K562 (cell line): ENCODE data around the gene PHYKPL. TPM values are rescaled to one million over a fixed set of nuclear protein-coding genes. Genes with fewer than 3 reads are reported as not detected.

Source experiments
- ATAC-seq: fragments of 200-7000 bp; cut with Tn5 transposase; 3 replicates; pipeline ENCODE4 v1.9.1; 2020; ENCODE audit warnings: moderate library complexity
- BruUV-seq: library from RNA; stranded (reverse); fragments of 400-500 nt; replicated peaks from 2 replicates; lab custom pipeline; 2021; lab: Mats Ljungman, UMichigan
- CTCF ChIA-PET: fragments of 300-600 bp; formaldehyde crosslinking; extraction: SDS; loops from one replicate; lab custom pipeline; 2021; ENCODE audit warnings: low intra/inter-chr PET ratio; lab: Yijun Ruan, JAX
- POLR2A ChIA-PET: fragments of 300-600, 350-650 bp; sonication (Branson Sonifier 250); formaldehyde crosslinking; extraction: SDS; loops from one replicate; lab custom pipeline; 2021; ENCODE audit warnings: antibody characterized with exemption, inconsistent platforms; lab: Yijun Ruan, JAX
- DNase-seq, 4 experiments: peaks; one replicate each; pipeline versions ENCODE4 v3.0.0 to v3.0.0-alpha.2; 2011 to 2018; ENCODE audit warnings: low spot score in 3 of 4, mixed read lengths in 3 of 4; ENCODE audit errors: extremely low read depth in 1 of 4
- FAIRE-seq: peaks from 2 replicates; lab custom pipeline; 2011; peaks lifted over from hg19 to GRCh38; lab: Jason Lieb, UNC
- H2AFZ ChIP-seq: 2 replicates; pipeline ENCODE4 v1.6.0; 2011; ENCODE audit warnings: low read depth, low read length, control low read depth, inconsistent platforms
- H3K27ac ChIP-seq: fragments of 200-600 bp; 3 replicates; pipeline ENCODE4 v1.8.0; 2011; ENCODE audit warnings: low read depth, mild to moderate bottlenecking, control low read depth, inconsistent platforms, low read length, moderate library complexity, mixed read lengths; ENCODE audit errors: extremely low read depth
- H3K27me3 ChIP-seq, 2 experiments: fragments of 300-600 bp in 1 of 2; 2 replicates in 1 of 2; 3 replicates in 1 of 2; pipeline versions ENCODE4 v1.6.0 to v1.8.0; 2011; ENCODE audit warnings: inconsistent platforms in 2 of 2, low read length in 2 of 2, mild to moderate bottlenecking in 1 of 2, mixed read lengths in 1 of 2, moderate library complexity in 1 of 2; ENCODE audit not compliant: control insufficient read depth in 2 of 2, insufficient read depth in 2 of 2
- H3K36me3 ChIP-seq: fragments of 300-600 bp; 3 replicates; pipeline ENCODE4 v1.8.0; 2011; ENCODE audit warnings: mild to moderate bottlenecking, low read length, inconsistent platforms; ENCODE audit not compliant: control insufficient read depth, insufficient read depth
- H3K4me1 ChIP-seq, 2 experiments: fragments of 200-600 bp in 1 of 2; replicated peaks in 1 of 2; 2 replicates in 1 of 2; 3 replicates in 1 of 2; pipeline versions ENCODE4 v1.5.1 to v1.8.0; 2011; ENCODE audit warnings: inconsistent platforms in 2 of 2, low read length in 2 of 2, mild to moderate bottlenecking in 1 of 2, mixed read lengths in 1 of 2, moderate library complexity in 1 of 2; ENCODE audit not compliant: control insufficient read depth in 2 of 2, insufficient read depth in 2 of 2
- H3K4me2 ChIP-seq: 2 replicates; pipeline ENCODE4 v1.6.1; 2011; ENCODE audit warnings: low read length, control low read depth, inconsistent platforms, mixed read lengths; ENCODE audit not compliant: insufficient read depth
- H3K4me3 ChIP-seq: fragments of 200-600 bp; sonication (generic), shearing (Covaris generic); 2 replicates; pipeline ENCODE4 v1.5.1; 2016; ENCODE audit warnings: control low read depth, inconsistent platforms
- H3K79me2 ChIP-seq: fragments of 200-600 bp; 3 replicates; pipeline ENCODE4 v1.8.0; 2011; ENCODE audit warnings: low read length, inconsistent platforms; ENCODE audit not compliant: control insufficient read depth, insufficient read depth
- H3K9ac ChIP-seq, 2 experiments: 2 replicates each; pipeline versions ENCODE4 v1.6.0 to v1.6.1; 2011; ENCODE audit warnings: low read depth in 2 of 2, low read length in 2 of 2, control low read depth in 1 of 2, inconsistent platforms in 1 of 2, mild to moderate bottlenecking in 1 of 2, mixed read lengths in 1 of 2; ENCODE audit not compliant: insufficient read depth in 1 of 2
- H3K9me1 ChIP-seq: one replicate; pipeline ENCODE4 v1.6.0; 2011; ENCODE audit warnings: inconsistent platforms, mild to moderate bottlenecking, low read length, moderate library complexity; ENCODE audit not compliant: control insufficient read depth, insufficient read depth
- H3K9me3 ChIP-seq: replicated peaks from 2 replicates; pipeline ENCODE4 v1.5.1; 2011; ENCODE audit warnings: low read depth, low read length, inconsistent platforms; ENCODE audit not compliant: control insufficient read depth, insufficient read depth
- H4K20me1 ChIP-seq: replicated peaks from 2 replicates; pipeline ENCODE4 v1.6.1; 2011; ENCODE audit warnings: low read length, inconsistent platforms, mixed read lengths; ENCODE audit not compliant: control insufficient read depth, insufficient read depth
- BACH1 ChIP-seq: fragments of 200-800 bp; sonication (Bioruptor generic); IDR thresholded peaks from 2 replicates; pipeline ENCODE4 v1.6.1; 2016; ENCODE audit warnings: missing genetic modification characterization, missing compliant biosample characterization
- DACH1 ChIP-seq: fragments of 450-650 bp; IDR thresholded peaks from 2 replicates; pipeline ENCODE4 v1.6.1; 2018; ENCODE audit not compliant: partially characterized antibody
- ELF4 ChIP-seq: fragments of 450-650 bp; formaldehyde crosslinking; IDR thresholded peaks from 2 replicates; pipeline ENCODE4 v1.4.0; 2022; ENCODE audit warnings: missing genetic modification characterization
- IRF2 ChIP-seq: sonication (generic); formaldehyde crosslinking; IDR thresholded peaks from 2 replicates; pipeline ENCODE4 v1.8.1; 2022; ENCODE audit warnings: mild to moderate bottlenecking, missing genetic modification reagents
- KLF13 ChIP-seq: fragments of 450-650 bp; IDR thresholded peaks from 2 replicates; pipeline ENCODE4 v1.6.1; 2016; ENCODE audit warnings: missing genetic modification characterization, low read depth, mild to moderate bottlenecking, missing compliant biosample characterization, moderate library complexity, borderline replicate concordance
- MAFF ChIP-seq: IDR thresholded peaks from 2 replicates; pipeline ENCODE4 v1.6.1; 2012; ENCODE audit warnings: low read length, improper control_type of control experiment
- PTTG1 ChIP-seq: fragments of 450-650 bp; IDR thresholded peaks from 2 replicates; pipeline ENCODE4 v1.6.1; 2016; ENCODE audit warnings: low read depth, mild to moderate bottlenecking, missing genetic modification characterization, missing compliant biosample characterization
- RBM17 ChIP-seq: fragments of 200-400 bp; formaldehyde crosslinking; IDR thresholded peaks from 2 replicates; pipeline ENCODE4 v1.6.1; 2017; ENCODE audit warnings: low read depth, mild to moderate bottlenecking, low read length, borderline replicate concordance
- SIN3A ChIP-seq, 2 experiments: fragments of 150-350 bp in 1 of 2; IDR thresholded peaks; 2 replicates each; pipeline ENCODE4 v1.6.1; 2011 to 2016; ENCODE audit warnings: borderline replicate concordance in 2 of 2, low read depth in 2 of 2, low read length in 2 of 2, mild to moderate bottlenecking in 2 of 2, moderate library complexity in 2 of 2; ENCODE audit not compliant: control insufficient read depth in 1 of 2
- SNAPC5 ChIP-seq: fragments of 250-450 bp; sonication (Bioruptor Pico); IDR thresholded peaks from 2 replicates; pipeline ENCODE4 v1.8.0; 2021; ENCODE audit warnings: moderate library complexity, mild to moderate bottlenecking, inconsistent platforms
- STAG1 ChIP-seq: sonication (generic); formaldehyde crosslinking; IDR thresholded peaks from 2 replicates; pipeline ENCODE4 v1.5.0; 2020; ENCODE audit warnings: missing genetic modification reagents, borderline replicate concordance
- ZFP36 ChIP-seq: fragments of 150-350 bp; IDR thresholded peaks from 2 replicates; pipeline ENCODE4 v1.6.1; 2018; ENCODE audit warnings: low read length, low read depth; ENCODE audit not compliant: partially characterized antibody
- WGBS: fragments of 100-300 bp; shearing (Covaris generic); methylation state at CpG from one replicate; pipeline ENCODE4 v1.1.6; 2016; ENCODE audit warnings: low coverage, mixed read lengths; ENCODE audit not compliant: insufficient coverage; ENCODE audit errors: missing lambda C conversion rate; 5-methylcytosine and 5-hydroxymethylcytosine counted together
- in situ Hi-C: fragments of 300-500 bp; cut with MboI; formaldehyde crosslinking; loops from 4 replicates; pipeline ENCODE4 v1.15.0; 2018; ENCODE audit warnings: inconsistent platforms, mixed read lengths
- intact Hi-C: fragments of 100-400 bp; cut with micrococcal nuclease; formaldehyde crosslinking; loops from 2 replicates; pipeline ENCODE4 v1.14.2; 2022
- polyA plus RNA-seq, 8 experiments: library from polyadenylated mRNA; depleted of rRNA in 4 of 8; stranded (reverse) in 5 of 8; unstranded in 3 of 8; fragments of >200 nt; fragmentation: Nextera tagmentation in 2 of 8; fragmentation: Illumina TruSeq in 1 of 8; extraction: Ambion mirVana in 2 of 8; extraction: Trizol in 1 of 8; gene quantifications; 2 replicates each; pipeline versions ENCODE4 v1.2.1 to v1.2.3, GENCODE V29; 2011 to 2014; ENCODE audit warnings: inconsistent platforms in 1 of 8, missing spikeins in 1 of 8
- total RNA-seq, 7 experiments: library from RNA; depleted of rRNA in 6 of 7; stranded (reverse); fragments of >200 nt in 6 of 7; fragmentation: Illumina TruSeq in 2 of 7; extraction: Trizol in 2 of 7; gene quantifications; 2 replicates each; pipeline versions ENCODE4 v1.2.1 to v1.2.3, GENCODE V29; 2011 to 2021; ENCODE audit warnings: low replicate concordance in 1 of 7
- TF ChIP-seq, protein P1 (sequence below): fragments of 450-650 bp; IDR thresholded peaks from 2 replicates; pipeline ENCODE4 v1.6.1; 2017; ENCODE audit warnings: mild to moderate bottlenecking, moderate library complexity
- TF ChIP-seq, protein P2 (sequence below): fragments of 250-450 bp; sonication (Bioruptor Pico); IDR thresholded peaks from 2 replicates; pipeline ENCODE4 v1.5.0; 2021; ENCODE audit warnings: mild to moderate bottlenecking, moderate library complexity

The PHYKPL gene
- total and polyA plus RNA-seq, 9 of the 15 experiments (the other 6 are each of a cell fraction or from before 2014, with no cell fraction given), result 4.7 to 34.7 (median 18.6) TPM

GRCh38 chr5:178234750-178235587 is 2.4 kb upstream of the PHYKPL start:
- 17% methylated on average over 12 of the region's 12 CpGs for WGBS
- in situ Hi-C loops, result no loop called here
- Histone ChIP-seq H2AFZ (peak overlapping the region; percentile 92), H3K27me3 (no peaks in the 10 kb centered on the region), H3K9me3 (no peaks in the 10 kb centered on the region), H4K20me1 (no peaks in the 10 kb centered on the region), H3K4me1 (peaks cover 35 to 41% of the 10 kb centered on the region in 2 experiments), H3K79me2 (peaks cover 25% of the 10 kb centered on the region), H3K4me3 (no peak overlapping the region), H3K9me1 (no peaks in the 10 kb centered on the region), H3K27ac (0 out of 3 replicates have a peak overlapping the region, but pooled peaks have one; percentile 5), H3K4me2 (peak overlapping the region; percentile 43; the same call in 1 of the 2 replicates), H3K9ac (no peak overlapping the region; a peak in 1 of 4 replicates), H3K36me3 (peaks cover 13% of the 10 kb centered on the region)
- CTCF ChIA-PET, result interaction anchor here (1.3 kb wide), 1 partner anchor 604 kb away, joined by 4 read pairs; no protein-coding TSS in a partner anchor
- POLR2A ChIA-PET, result interaction anchor here (0.5 to 1.2 kb wide), 8 partner anchors 10 to 625 kb away, joined by 3 to 8 read pairs (median 4); partner anchors contain the start of genes HNRNPAB and ZNF354B
- BruUV-seq, result no TSS peak
- DNase-seq (peak; percentile 70 to 82 (median 78)), ATAC-seq (peak; percentile 50), FAIRE-seq (peak; percentile 85)
- intact Hi-C loops, result loop anchor here (5.0 kb wide), 2 partner anchors 317 to 602 kb away; no protein-coding TSS in a partner anchor
- TF ChIP-seq RBM17 (no peak), STAG1 (CRISPR knock-in tag) (peak; percentile 61; the same call in 1 of the 2 replicates), MAFF (no peak), SIN3A (IDR thresholded peaks at IDR 0.05; ENCODE audit: borderline replicate concordance in 2 of 2, control insufficient read depth in 1 of 2, low read depth in 2 of 2, low read length in 2 of 2) (no peak; a peak in 1 of 4 replicates), ELF4 (CRISPR knock-in tag) (no peak), SNAPC5 (CRISPR knock-in tag) (no peak), BACH1 (tag) (no peak), PTTG1 (no peak), ZFP36 (peak; percentile 89), KLF13 (tag) (no peak), IRF2 (CRISPR knock-in tag) (no peak), DACH1 (no peak)
- TF ChIP-seq, protein P1, sequence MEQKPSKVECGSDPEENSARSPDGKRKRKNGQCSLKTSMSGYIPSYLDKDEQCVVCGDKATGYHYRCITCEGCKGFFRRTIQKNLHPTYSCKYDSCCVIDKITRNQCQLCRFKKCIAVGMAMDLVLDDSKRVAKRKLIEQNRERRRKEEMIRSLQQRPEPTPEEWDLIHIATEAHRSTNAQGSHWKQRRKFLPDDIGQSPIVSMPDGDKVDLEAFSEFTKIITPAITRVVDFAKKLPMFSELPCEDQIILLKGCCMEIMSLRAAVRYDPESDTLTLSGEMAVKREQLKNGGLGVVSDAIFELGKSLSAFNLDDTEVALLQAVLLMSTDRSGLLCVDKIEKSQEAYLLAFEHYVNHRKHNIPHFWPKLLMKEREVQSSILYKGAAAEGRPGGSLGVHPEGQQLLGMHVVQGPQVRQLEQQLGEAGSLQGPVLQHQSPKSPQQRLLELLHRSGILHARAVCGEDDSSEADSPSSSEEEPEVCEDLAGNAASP, result no peak
- TF ChIP-seq, protein P2, sequence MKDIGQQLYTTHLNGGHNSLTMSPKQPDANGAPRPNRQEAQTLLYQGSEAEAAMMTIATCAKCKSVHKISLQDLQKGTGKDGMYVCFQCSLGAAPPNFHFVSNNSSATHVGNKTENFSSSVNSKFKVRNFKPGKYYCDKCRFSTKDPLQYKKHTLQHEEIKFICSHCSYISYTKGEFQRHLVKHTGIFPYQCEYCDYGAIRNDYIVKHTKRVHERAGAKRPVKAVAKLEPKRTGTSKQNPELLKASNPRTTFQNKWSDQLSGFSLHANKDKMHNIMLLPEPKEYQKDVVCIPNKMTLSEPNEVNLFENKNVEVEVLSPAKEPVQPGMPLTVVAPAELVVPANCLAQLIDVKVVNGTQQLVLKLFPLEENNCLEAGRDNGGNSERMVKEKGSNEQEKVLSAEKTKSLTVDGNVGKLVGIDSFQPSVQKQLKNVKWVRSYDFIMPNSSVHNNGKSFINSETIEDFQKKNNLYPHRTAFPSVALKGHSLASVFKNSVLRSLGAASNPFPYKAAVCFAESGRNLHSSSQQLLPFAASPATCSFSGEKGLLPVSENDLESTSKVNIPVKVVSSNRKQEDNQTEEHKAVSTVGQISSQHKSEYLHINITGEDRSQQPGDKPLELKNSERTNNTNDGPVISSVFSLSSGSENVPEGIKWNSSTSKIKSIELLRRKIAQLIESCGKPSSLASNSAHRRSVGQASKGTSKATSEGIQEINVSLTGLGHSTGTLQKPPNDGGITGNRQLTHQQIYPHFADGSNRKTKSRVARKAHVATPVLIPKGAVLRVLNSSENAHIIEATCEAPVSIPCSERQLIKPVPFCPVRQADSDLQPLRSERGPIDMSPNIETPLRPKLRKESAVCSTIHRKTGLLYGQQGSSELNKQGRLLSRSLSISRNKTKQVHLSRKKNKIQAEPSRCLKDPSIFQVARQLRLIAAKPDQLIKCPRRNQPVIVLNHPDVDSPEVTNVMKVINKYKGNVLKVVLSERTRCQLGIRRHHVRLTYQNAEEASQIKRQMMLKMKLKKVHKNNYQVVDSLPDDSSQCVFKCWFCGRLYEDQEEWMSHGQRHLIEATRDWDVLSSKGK (CRISPR knock-in tag), result no peak
